ENCODE data around the gene RIC1. TPM values are rescaled to one million over a fixed set of nuclear protein-coding genes. Genes with fewer than 3 reads are reported as not detected.
A peak's percentile ranks its signal among the peaks of the same experiment; 100 is the strongest.

RIC1 gene
- total RNA-seq, 8 experiments from 2014 or later: 11.3 to 51.7 (median 20.2) TPM

- Histone ChIP-seq H3K27ac (no peak overlapping the region), H3K4me3 (no peak overlapping the region), H3K4me1 (replicated peaks in 1 of 2) (no peaks in the 10 kb centered on the region)
- in situ Hi-C loops (cut with MboI; ENCODE audit: low pct_unique_long_range_greater_than_20kb in 2 of 9, low sequenced_read_pairs in 9 of 9, unreplicated experiment in 9 of 9): no loop called here
- 86 to 100% (median 92%) methylated on average over 1 to 3 of the region's 3 CpGs for WGBS, 10 experiments
- peak in 2 of 8 experiments; percentile 50 to 72 for ATAC-seq (replicated peaks in 6 of 8)
These were observed 189.0 kb downstream of the RIC1 start for GRCh38 chr9:5817862-5818261.

DNA sequence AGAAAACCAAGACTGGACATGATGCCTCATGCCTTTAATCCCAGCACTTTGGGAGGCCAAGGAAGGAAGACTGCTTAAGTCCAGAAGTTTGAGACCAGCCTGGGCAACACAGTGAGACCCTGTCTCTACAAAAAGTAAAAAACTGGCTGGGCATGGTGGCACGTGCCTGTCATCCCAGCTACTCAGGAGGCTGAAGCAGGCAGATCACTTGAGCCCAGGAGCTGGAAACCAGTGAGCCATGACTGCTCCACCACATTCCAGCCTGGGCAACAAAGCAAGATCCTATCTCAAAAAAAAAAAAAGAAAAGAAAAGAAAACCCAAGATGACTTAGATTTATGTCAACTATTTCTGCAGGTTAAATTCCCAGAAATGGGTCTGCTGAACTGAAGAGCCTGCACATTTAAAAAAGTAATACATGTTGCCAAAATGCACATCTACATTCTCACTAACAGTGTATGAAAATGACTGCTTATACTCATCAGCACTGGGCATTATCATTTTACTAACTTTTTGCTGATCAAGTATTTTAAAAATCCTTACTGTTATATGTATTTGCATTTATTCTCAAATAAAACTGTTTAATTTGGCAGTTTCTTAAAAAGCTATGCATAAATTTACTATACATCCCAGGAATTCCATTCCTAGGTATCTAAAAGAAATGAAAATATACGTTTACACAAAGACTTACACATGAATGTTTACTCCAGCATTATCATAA is 189.7 kb downstream of the RIC1 start:
- in situ Hi-C loops (cut with MboI; ENCODE audit: low pct_unique_long_range_greater_than_20kb in 2 of 9, low sequenced_read_pairs in 9 of 9, unreplicated experiment in 9 of 9): no loop called here
- ATAC-seq (replicated peaks in 6 of 8): no peak
- Histone ChIP-seq H3K27ac (no peak overlapping the region), H3K4me3 (no peak overlapping the region), H3K4me1 (replicated peaks in 1 of 2) (no peaks in the 10 kb centered on the region)
- 25 to 100% (median 73%) methylated on average over 1 to 2 of the region's 2 CpGs; no CpG with 5 or more reads in 2 of the 10 experiments for WGBS, 10 experiments

DNA sequence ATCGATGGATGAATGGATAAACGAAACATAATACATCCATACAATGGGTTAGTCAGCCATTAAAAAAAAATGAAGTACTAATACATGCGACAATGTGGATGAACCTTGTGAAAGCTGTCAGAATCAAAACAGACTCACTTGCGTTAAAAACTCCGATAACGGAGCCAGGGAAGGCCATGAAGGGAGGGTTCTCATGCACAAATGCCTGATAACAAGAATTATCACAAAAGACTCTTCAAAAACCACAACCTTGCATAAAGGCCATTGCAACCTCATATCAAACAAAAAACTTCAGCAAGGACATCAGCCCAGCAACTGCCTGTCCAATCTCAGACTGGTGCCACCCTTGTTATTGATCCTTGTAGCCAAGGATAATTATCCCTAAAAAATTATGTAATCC is 190.3 kb downstream of the RIC1 start:
- H3K4me1 ChIP-seq (replicated peaks in 1 of 2): no peaks in the 10 kb centered on the region
- H3K4me3 ChIP-seq: no peak overlapping the region
- no peak for ATAC-seq (replicated peaks in 6 of 8)
- H3K27ac ChIP-seq: no peak overlapping the region
- WGBS, 10 experiments: 26 to 100% (median 91%) methylated on average over 2 to 6 of the region's 6 CpGs; no CpG with 5 or more reads in 1 of the 10 experiments
- in situ Hi-C loops (cut with MboI; ENCODE audit: low pct_unique_long_range_greater_than_20kb in 2 of 9, low sequenced_read_pairs in 9 of 9, unreplicated experiment in 9 of 9): no loop called here

DNA sequence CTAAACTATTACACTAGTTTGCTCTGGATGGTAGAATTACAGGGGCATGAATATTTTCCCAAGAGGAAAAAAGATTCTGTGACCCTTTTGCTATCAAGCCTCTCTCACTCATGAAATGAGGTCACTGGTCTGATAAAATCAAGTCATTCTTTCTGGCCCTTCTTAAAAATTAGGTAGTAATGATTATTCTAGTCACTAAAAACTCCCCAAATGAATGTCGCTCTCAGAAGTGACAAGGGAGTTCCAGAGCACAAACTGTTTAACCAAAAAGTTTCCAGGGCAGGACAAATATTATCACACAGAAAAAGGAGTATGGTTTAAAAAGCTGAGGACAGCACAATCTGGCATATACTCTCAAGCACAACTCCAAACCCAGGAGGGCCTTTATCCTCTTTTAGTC is 191.5 kb downstream of the RIC1 start:
- WGBS, 10 experiments: 80 to 100% (median 100%) methylated on average over 1 of the region's 1 CpG; no CpG with 5 or more reads in 2 of the 10 experiments

DNA sequence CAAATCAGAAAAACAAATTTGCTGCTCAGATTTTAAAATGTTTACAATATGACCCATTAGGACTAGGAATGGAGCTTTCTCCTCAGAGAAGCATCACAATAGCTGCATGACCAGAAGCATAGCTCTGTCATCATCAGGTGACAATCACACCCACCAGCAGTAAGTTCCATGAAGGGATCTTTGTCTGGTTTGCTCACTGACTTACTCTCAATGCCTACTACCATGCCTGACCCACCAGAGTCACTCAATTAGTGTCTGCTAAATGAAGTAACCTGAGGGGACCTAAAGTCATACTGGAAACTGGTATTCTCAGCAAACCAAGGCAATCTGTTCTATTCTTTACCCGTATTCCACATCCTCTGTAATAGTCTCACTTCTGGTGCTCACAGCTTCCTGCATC is 196.3 kb downstream of the RIC1 start:
- Histone ChIP-seq H3K4me3 (no peak overlapping the region), H3K27ac (no peak overlapping the region), H3K4me1 (replicated peaks in 1 of 2) (no peaks in the 10 kb centered on the region)
- in situ Hi-C loops (cut with MboI; ENCODE audit: low pct_unique_long_range_greater_than_20kb in 2 of 9, low sequenced_read_pairs in 9 of 9, unreplicated experiment in 9 of 9): no loop called here
- WGBS, 10 experiments: 83 to 100% (median 89%) methylated on average over 1 of the region's 1 CpG; no CpG with 5 or more reads in 5 of the 10 experiments
- ATAC-seq (replicated peaks in 6 of 8): no peak

More for the DNA sequence above, 191.5 kb downstream of the RIC1 start:
- Histone ChIP-seq H3K27ac (no peak overlapping the region), H3K4me1 (replicated peaks in 1 of 2) (no peaks in the 10 kb centered on the region), H3K4me3 (no peak overlapping the region)
- in situ Hi-C loops (cut with MboI; ENCODE audit: low pct_unique_long_range_greater_than_20kb in 2 of 9, low sequenced_read_pairs in 9 of 9, unreplicated experiment in 9 of 9): no loop called here
- ATAC-seq (replicated peaks in 6 of 8): no peak

Other genes with a start within 250 kb of the RIC1 start
- gene PLGRKT, start 191.2 kb upstream of the RIC1 start, total RNA-seq: 10 to 100 TPM; 21.5 to 32.0 (median 26.1) TPM
- gene CD274, start 178.6 kb upstream of the RIC1 start, total RNA-seq: 1 to 10 TPM in 2 of 8 experiments, under 1 TPM in 6; 0.16 to 2.0 (median 0.70) TPM
- gene PDCD1LG2, start 118.6 kb upstream of the RIC1 start, total RNA-seq: 1 to 10 TPM in 2 of 8 experiments, under 1 TPM in 5, not detected in 1; 0.05 to 1.3 (median 0.29) TPM
- 10 to 100 TPM in 3 of 8 experiments, 1 to 10 TPM in 5; 3.9 to 12.2 (median 6.0) TPM for gene ERMP1, start 204.0 kb downstream of the RIC1 start, total RNA-seq

Data from motor neuron (in vitro differentiated cells).